SK-N-MC (cell line): Measurements from ENCODE around the gene SLC16A6.

Experiments used
- EZH2 ChIP-seq: fragments of 200-600 bp; sonication (generic); IDR thresholded peaks from one replicate; pipeline ENCODE4 v1.6.1; 2017; ENCODE audit warnings: antibody characterized with exemption
- POLR2AphosphoS5 ChIP-seq: IDR thresholded peaks from 2 replicates; pipeline ENCODE4 v1.6.1; 2012; ENCODE audit warnings: mild to moderate bottlenecking, low read depth, low read length, borderline replicate concordance

GRCh38 chr17:68307443-68307842 is 16.5 kb upstream of the SLC16A6 start:
- no peak for TF ChIP-seq EZH2
- TF ChIP-seq POLR2AphosphoS5 = no peak
